T-cell (primary cell): ENCODE results near the gene LAPTM5. TPM values are rescaled to one million over a fixed set of nuclear protein-coding genes. Genes with fewer than 3 reads are reported as not detected.

Experiments
- ATAC-seq, 4 experiments: fragments of 200-7000 bp in 3 of 4; fragments of 150-1000 bp in 1 of 4; cut with Tn5 transposase; replicated peaks in 1 of 4; 1 replicate in 3 of 4; 2 replicates in 1 of 4; pipeline ENCODE4 v1.10.0; 2021; ENCODE audit warnings: moderate library complexity in 3 of 4, mild to moderate bottlenecking in 2 of 4, moderate number of reproducible peaks in 1 of 4
- CTCF ChIA-PET, 2 donors: fragments of 300-600 bp; sonication (Branson Sonifier 250); formaldehyde crosslinking; loops; one replicate each; lab custom pipeline; 2022; ENCODE audit warnings: antibody characterized with exemption in 2 of 2; lab: Charles Lee
- POLR2A ChIA-PET, 2 donors: fragments of 300-600 bp; sonication (Branson Sonifier 250); formaldehyde crosslinking; loops; one replicate each; lab custom pipeline; 2022; ENCODE audit warnings: antibody characterized with exemption in 2 of 2; lab: Charles Lee
- DNase-seq, 35 experiments: peaks; one replicate each; pipeline versions ENCODE4 v3.0.0 to v3.0.0-alpha.2; 2013 to 2023
- H3K27ac ChIP-seq: one replicate; pipeline ENCODE4 v1.5.1; 2013; ENCODE audit warnings: low read length
- H3K27me3 ChIP-seq, 2 experiments: replicated peaks in 1 of 2; 1 replicate in 1 of 2; 2 replicates in 1 of 2; pipeline versions ENCODE4 v1.6.1 to v1.7.0; 2013; ENCODE audit warnings: low read length in 1 of 2, mixed read lengths in 1 of 2; ENCODE audit not compliant: control insufficient read depth in 2 of 2, insufficient read depth in 2 of 2; ENCODE audit errors: extremely low read depth in 1 of 2
- H3K36me3 ChIP-seq, 2 donors: 1 replicate in 1 of 2; 2 replicates in 1 of 2; pipeline versions ENCODE4 v1.6.1 to v1.7.0; 2013; ENCODE audit warnings: low read length in 1 of 2; ENCODE audit not compliant: control insufficient read depth in 2 of 2, insufficient read depth in 1 of 2; ENCODE audit errors: extremely low read depth in 1 of 2
- H3K4me1 ChIP-seq, 2 experiments: 1 replicate in 1 of 2; 2 replicates in 1 of 2; pipeline versions ENCODE4 v1.6.1 to v1.7.0; 2013; ENCODE audit warnings: low read length in 2 of 2, mixed read lengths in 1 of 2; ENCODE audit not compliant: insufficient read depth in 2 of 2, control insufficient read depth in 1 of 2; ENCODE audit errors: extremely low read depth in 1 of 2
- H3K4me3 ChIP-seq, 2 donors: 1 replicate in 1 of 2; 2 replicates in 1 of 2; pipeline versions ENCODE4 v1.5.1 to v1.7.0; 2013; ENCODE audit warnings: mild to moderate bottlenecking in 2 of 2, low read length in 1 of 2, moderate library complexity in 1 of 2; ENCODE audit not compliant: control insufficient read depth in 1 of 2; ENCODE audit errors: extremely low read depth in 1 of 2
- H3K9me3 ChIP-seq: 2 replicates; pipeline ENCODE4 v1.7.0; 2013
- H3K27ac Mint-ChIP-seq, 2 donors: one replicate each; pipeline ENCODE4 v1.8.0; 2020 to 2021; ENCODE audit warnings: mild to moderate bottlenecking in 2 of 2, mixed read lengths in 2 of 2
- H3K27me3 Mint-ChIP-seq, 2 donors: one replicate each; pipeline ENCODE4 v1.8.0; 2021 to 2022; ENCODE audit warnings: mixed read lengths in 2 of 2
- H3K36me3 Mint-ChIP-seq: one replicate; pipeline ENCODE4 v1.8.0; 2021; ENCODE audit warnings: mixed read lengths
- H3K4me1 Mint-ChIP-seq, 3 donors: one replicate each; pipeline ENCODE4 v1.8.0; 2020 to 2022; ENCODE audit warnings: mixed read lengths in 3 of 3, mild to moderate bottlenecking in 1 of 3
- H3K4me3 Mint-ChIP-seq, 3 donors: one replicate each; pipeline ENCODE4 v1.8.0; 2020 to 2022; ENCODE audit warnings: mild to moderate bottlenecking in 3 of 3, mixed read lengths in 3 of 3, moderate library complexity in 3 of 3
- H3K9me3 Mint-ChIP-seq, 3 donors: one replicate each; pipeline ENCODE4 v1.8.0; 2020 to 2022; ENCODE audit warnings: mixed read lengths in 3 of 3
- WGBS: methylation state at CpG from one replicate; pipeline ENCODE4 v1.1.5; 2013; ENCODE audit warnings: missing lambda C conversion rate; ENCODE audit not compliant: insufficient coverage; 5-methylcytosine and 5-hydroxymethylcytosine counted together
- total RNA-seq, 35 experiments: library from RNA in 6 of 35; stranded (reverse) in 6 of 35; fragments of 120-200 nt in 1 of 35; gene quantifications; one replicate each; pipeline versions ENCODE4 v1.2.1 to v1.2.4 and lab custom pipeline; 2013 to 2026

LAPTM5 gene
- total RNA-seq, 5 donors from 2014 or later (not counting 1 experiment from before 2014, with no cell fraction given), result 529 to 586 (median 559) TPM

- ATAC-seq (no peak), DNase-seq (no peak)
- Histone ChIP-seq H3K4me3 (no peak overlapping the region), H3K4me1 (peaks cover 0 to 52% of the 10 kb centered on the region in 2 experiments), H3K27ac (no peak overlapping the region), H3K36me3 (peaks cover 0 to 35% of the 10 kb centered on the region in 2 donors), H3K9me3 (no peaks in the 10 kb centered on the region), H3K27me3 (peaks cover 0 to 4% of the 10 kb centered on the region in 2 experiments)
- H3K4me1 Mint-ChIP-seq, result peaks cover 32 to 54% (median 49%) of the 10 kb centered on the region in 3 donors
- CTCF ChIA-PET, result interaction anchor here (0.6 to 5.4 kb wide), 14 partner anchors 9 to 1030 kb away, joined by 3 to 114 read pairs (median 6); partner anchors contain the start of gene LAPTM5 (in 1 of the 2)
- no peaks in the 10 kb centered on the region for H3K27me3 Mint-ChIP-seq
- H3K4me3 Mint-ChIP-seq, result peak overlapping the region; percentile 36 to 74 (median 37)
- peaks cover 0 to 2% (median 0%) of the 10 kb centered on the region in 3 donors for H3K9me3 Mint-ChIP-seq
- 92% methylated on average over 6 of the region's 16 CpGs for WGBS
- POLR2A ChIA-PET, result interaction anchor here (0.6 to 1.3 kb wide), 3 partner anchors 23 to 1600 kb away, joined by 3 to 8 read pairs (median 4); no protein-coding TSS in a partner anchor
- peaks cover 6% of the 10 kb centered on the region for H3K36me3 Mint-ChIP-seq
- no peak overlapping the region for H3K27ac Mint-ChIP-seq
Observed at GRCh38 chr1:30720271-30721223, 37.0 kb downstream of the LAPTM5 start.

GRCh38 chr1:30719406-30720270 is 37.9 kb downstream of the LAPTM5 start:
- WGBS, result 30% methylated on average over 19 of the region's 21 CpGs
- H3K27ac Mint-ChIP-seq, result peak overlapping the region; percentile 89 to 92

GRCh38 chr1:30718636-30719405 is 38.8 kb downstream of the LAPTM5 start:
- Histone ChIP-seq H3K36me3 (peaks cover 0 to 21% of the 10 kb centered on the region in 2 donors), H3K27ac (peak overlapping the region; percentile 100), H3K27me3 (peaks cover 0 to 4% of the 10 kb centered on the region in 2 experiments), H3K4me1 (peaks cover 0 to 47% of the 10 kb centered on the region in 2 experiments), H3K9me3 (no peaks in the 10 kb centered on the region), H3K4me3 (peak overlapping the region; percentile 78 to 98)
- CTCF ChIA-PET, result interaction anchor here (0.6 to 5.4 kb wide), 21 partner anchors 15 to 1540 kb away, joined by 3 to 114 read pairs (median 5); partner anchors contain the start of gene LAPTM5 (in 1 of the 2)
- DNase-seq, result peak; percentile 60 to 96 (median 78)
- Mint-ChIP-seq H3K27me3 (no peaks in the 10 kb centered on the region), H3K4me1 (peaks cover 20 to 44% (median 40%) of the 10 kb centered on the region in 3 donors), H3K27ac (peak overlapping the region; percentile 89 to 92), H3K36me3 (peaks cover under 1% of the 10 kb centered on the region), H3K4me3 (peak overlapping the region; percentile 74 to 84 (median 83)), H3K9me3 (peaks cover 0 to 4% (median 0%) of the 10 kb centered on the region in 3 donors)
- WGBS, result 0% methylated on average over 63 of the region's 66 CpGs
- peak; percentile 72 to 78 (median 77) for ATAC-seq
- POLR2A ChIA-PET, result interaction anchor here (0.5 to 1.3 kb wide), 11 partner anchors 11 to 1921 kb away, joined by 3 to 18 read pairs (median 5); partner anchors contain the start of genes LAPTM5 (in 1 of the 2), SNRNP40 (in 1 of the 2) and ZCCHC17 (in 1 of the 2)

More at GRCh38 chr1:30719406-30720270, 37.9 kb downstream of the LAPTM5 start:
- Mint-ChIP-seq H3K4me3 (peak overlapping the region; percentile 74 to 84 (median 83)), H3K4me1 (peaks cover 28 to 47% (median 46%) of the 10 kb centered on the region in 3 donors), H3K27me3 (no peaks in the 10 kb centered on the region), H3K36me3 (peaks cover 4% of the 10 kb centered on the region), H3K9me3 (peaks cover 0 to 4% (median 0%) of the 10 kb centered on the region in 3 donors)
- DNase-seq (peak in 1 of 35 experiments; percentile 19), ATAC-seq (no peak)
- peaks cover 0 to 52% of the 10 kb centered on the region in 2 experiments for H3K4me1 ChIP-seq
- peak overlapping the region; percentile 100 for H3K27ac ChIP-seq
- peak overlapping the region; percentile 78 to 98 for H3K4me3 ChIP-seq
- peaks cover 0 to 28% of the 10 kb centered on the region in 2 donors for H3K36me3 ChIP-seq
- peaks cover 0 to 4% of the 10 kb centered on the region in 2 experiments for H3K27me3 ChIP-seq
- H3K9me3 ChIP-seq, result no peaks in the 10 kb centered on the region
- CTCF ChIA-PET, result interaction anchor here (0.6 to 5.4 kb wide), 18 partner anchors 10 to 1539 kb away, joined by 3 to 114 read pairs (median 6); no protein-coding TSS in a partner anchor
- POLR2A ChIA-PET, result interaction anchor here in 1 of 2 donors (1.3 kb wide), 1 partner anchor 24 kb away, joined by 3 read pairs; no protein-coding TSS in a partner anchor

GRCh38 chr1:30718091-30718635 is 39.4 kb downstream of the LAPTM5 start:
- H3K27me3 ChIP-seq, result peaks cover 0 to 4% of the 10 kb centered on the region in 2 experiments
- peak overlapping the region; percentile 91 to 96 for H3K27ac Mint-ChIP-seq
- peak overlapping the region; percentile 53 for H3K4me3 ChIP-seq
- no peaks in the 10 kb centered on the region for H3K36me3 Mint-ChIP-seq
- H3K27ac ChIP-seq, result peak overlapping the region; percentile 77
- ChIA-PET CTCF (interaction anchor here (0.6 to 5.4 kb wide), 17 partner anchors 8 to 214 kb away, joined by 3 to 114 read pairs (median 5); partner anchors contain the start of gene LAPTM5 (in 1 of the 2)), POLR2A (interaction anchor here (0.5 to 1.3 kb wide), 10 partner anchors 12 to 1921 kb away, joined by 3 to 18 read pairs (median 6); partner anchors contain the start of genes LAPTM5 (in 1 of the 2), SNRNP40 (in 1 of the 2) and ZCCHC17 (in 1 of the 2))
- H3K9me3 Mint-ChIP-seq, result peaks cover 0 to 4% (median 0%) of the 10 kb centered on the region in 3 donors
- peaks cover 0 to 41% of the 10 kb centered on the region in 2 experiments for H3K4me1 ChIP-seq
- WGBS, result under 1% methylated on average over 26 of the region's 50 CpGs
- ATAC-seq (peak; percentile 84 to 85 (median 85)), DNase-seq (peak; percentile 98 to 100 (median 99))
- H3K4me3 Mint-ChIP-seq, result peak overlapping the region; percentile 74 to 89 (median 89)
- peaks cover 0 to 17% of the 10 kb centered on the region in 2 donors for H3K36me3 ChIP-seq
- no peaks in the 10 kb centered on the region for H3K9me3 ChIP-seq
- peaks cover 18 to 43% (median 40%) of the 10 kb centered on the region in 3 donors for H3K4me1 Mint-ChIP-seq
- no peaks in the 10 kb centered on the region for H3K27me3 Mint-ChIP-seq
